HG03439 (cell line): ENCODE data around the gene ABAT.
A peak's percentile ranks its signal among the peaks of the same experiment; 100 is the strongest.
"Not testable (repeated sequence)": the region's sequence is repeated elsewhere in the genome, so short reads cannot be mapped to it uniquely, and the experiment has no call there.

Source experiments
- ATAC-seq: cut with Tn5 transposase; IDR thresholded peaks from one replicate; pipeline ENCODE4 v1.9.1; 2021; ENCODE audit warnings: mild to moderate bottlenecking, moderate library complexity; ENCODE audit not compliant: unreplicated experiment

Gene ABAT

DNA sequence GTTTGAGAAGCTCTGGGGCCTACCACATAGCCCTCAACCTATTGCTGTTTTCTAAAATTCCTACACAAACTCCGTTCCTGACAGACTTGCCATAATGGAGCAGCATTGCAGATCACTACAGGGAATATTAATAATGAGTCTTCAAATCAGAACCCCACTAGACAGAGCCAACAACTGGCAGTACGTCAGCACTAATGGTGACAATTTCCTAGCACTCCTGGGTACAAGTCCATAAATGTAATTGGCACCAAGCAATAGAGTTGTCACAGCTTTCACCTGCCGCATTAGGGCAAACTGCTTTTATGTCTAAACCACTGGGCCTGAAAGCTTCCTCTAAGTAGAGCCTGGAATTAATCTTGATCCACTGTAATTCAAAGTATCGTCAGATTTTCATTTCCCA, 25.5 kb upstream of the ABAT start:
- ATAC-seq = no peak

GRCh38 chr16:8649829-8650554, 24.4 kb upstream of the ABAT start:
- ATAC-seq = no peak

GRCh38 chr16:8651958-8652357, 22.5 kb upstream of the ABAT start:
- ATAC-seq = not testable (repeated sequence)

GRCh38 chr16:8655184-8655717, 19.2 kb upstream of the ABAT start:
- no peak for ATAC-seq

- ATAC-seq = no peak
Measured at GRCh38 chr16:8656376-8656775, 18.0 kb upstream of the ABAT start.

- no peak for ATAC-seq
Measured at GRCh38 chr16:8660841-8661301, 13.5 kb upstream of the ABAT start.

DNA sequence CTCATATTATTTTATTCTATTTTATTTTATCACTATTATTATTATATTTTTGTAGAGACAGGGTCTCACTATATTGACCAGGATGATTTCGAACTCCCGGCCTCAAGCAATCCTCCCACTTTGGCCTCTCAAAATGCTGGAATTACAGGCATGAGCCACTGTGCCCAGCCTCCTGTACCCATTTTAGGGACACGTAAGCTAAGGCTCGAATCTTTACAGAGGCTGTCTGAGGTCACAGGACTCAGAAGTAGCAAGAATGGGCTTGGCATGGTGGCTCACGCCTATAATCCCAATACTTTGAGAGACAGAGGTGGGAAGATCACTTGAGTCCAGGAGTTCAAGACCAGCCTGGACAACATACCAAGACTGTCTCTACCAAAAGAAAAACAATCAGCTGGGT, 12.7 kb upstream of the ABAT start:
- ATAC-seq = no peak

GRCh38 chr16:8663192-8664089, 11.0 kb upstream of the ABAT start:
- ATAC-seq = no peak

GRCh38 chr16:8665529-8665928, 8.9 kb upstream of the ABAT start:
- no peak for ATAC-seq

- ATAC-seq = no peak
Measured at GRCh38 chr16:8667492-8667891, 6.9 kb upstream of the ABAT start.

DNA sequence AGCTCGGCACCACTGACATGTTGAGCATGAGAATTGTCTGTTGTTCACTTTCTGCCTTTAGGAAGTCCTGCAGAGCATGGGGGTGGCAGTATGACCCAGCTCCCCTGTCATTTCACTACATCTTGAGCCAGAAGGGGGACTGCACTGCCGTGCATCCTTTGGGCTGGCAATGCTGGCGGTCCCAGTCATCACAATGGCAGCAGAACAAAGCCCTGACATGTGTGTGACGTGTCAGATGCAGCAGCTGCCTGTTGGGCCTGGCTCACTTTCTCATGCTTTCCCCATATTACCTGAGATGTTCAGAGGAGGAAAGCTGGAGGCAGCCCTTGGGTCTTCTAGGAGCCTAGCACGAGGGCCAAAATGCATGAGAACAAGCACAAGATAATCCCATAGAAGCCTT, 6.3 kb upstream of the ABAT start:
- no peak for ATAC-seq

- ATAC-seq = no peak
Measured at GRCh38 chr16:8669481-8669880, 4.9 kb upstream of the ABAT start.

DNA sequence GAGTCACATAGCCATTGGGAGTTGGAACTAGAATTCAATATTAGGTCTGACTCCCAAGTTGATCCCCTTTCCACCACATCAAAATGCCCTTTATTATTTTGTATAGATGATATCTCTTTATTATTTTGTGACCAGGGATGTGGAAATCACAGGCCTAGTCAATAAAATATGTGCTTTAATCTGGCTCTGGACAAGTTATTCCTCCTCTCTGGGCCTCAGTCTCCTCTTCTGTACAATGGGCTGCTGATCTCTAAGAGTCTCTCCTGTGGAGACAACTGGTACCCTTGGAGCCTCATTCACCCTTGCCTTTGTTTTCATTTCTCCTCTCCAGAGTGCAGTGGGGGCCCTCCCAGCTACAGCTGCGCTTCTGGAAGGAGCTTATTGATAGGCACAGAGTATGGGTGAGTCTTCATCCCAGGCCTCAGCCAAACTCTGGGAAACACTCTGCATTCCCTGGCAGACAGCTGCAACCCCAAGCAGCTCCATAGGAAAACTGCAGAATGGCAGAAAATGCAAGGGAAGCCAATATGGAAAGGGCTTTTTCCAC, 4.3 kb upstream of the ABAT start:
- no peak for ATAC-seq

GRCh38 chr16:8673611-8674412, 605 bp upstream of the ABAT start:
- peak; percentile 39 for ATAC-seq

DNA sequence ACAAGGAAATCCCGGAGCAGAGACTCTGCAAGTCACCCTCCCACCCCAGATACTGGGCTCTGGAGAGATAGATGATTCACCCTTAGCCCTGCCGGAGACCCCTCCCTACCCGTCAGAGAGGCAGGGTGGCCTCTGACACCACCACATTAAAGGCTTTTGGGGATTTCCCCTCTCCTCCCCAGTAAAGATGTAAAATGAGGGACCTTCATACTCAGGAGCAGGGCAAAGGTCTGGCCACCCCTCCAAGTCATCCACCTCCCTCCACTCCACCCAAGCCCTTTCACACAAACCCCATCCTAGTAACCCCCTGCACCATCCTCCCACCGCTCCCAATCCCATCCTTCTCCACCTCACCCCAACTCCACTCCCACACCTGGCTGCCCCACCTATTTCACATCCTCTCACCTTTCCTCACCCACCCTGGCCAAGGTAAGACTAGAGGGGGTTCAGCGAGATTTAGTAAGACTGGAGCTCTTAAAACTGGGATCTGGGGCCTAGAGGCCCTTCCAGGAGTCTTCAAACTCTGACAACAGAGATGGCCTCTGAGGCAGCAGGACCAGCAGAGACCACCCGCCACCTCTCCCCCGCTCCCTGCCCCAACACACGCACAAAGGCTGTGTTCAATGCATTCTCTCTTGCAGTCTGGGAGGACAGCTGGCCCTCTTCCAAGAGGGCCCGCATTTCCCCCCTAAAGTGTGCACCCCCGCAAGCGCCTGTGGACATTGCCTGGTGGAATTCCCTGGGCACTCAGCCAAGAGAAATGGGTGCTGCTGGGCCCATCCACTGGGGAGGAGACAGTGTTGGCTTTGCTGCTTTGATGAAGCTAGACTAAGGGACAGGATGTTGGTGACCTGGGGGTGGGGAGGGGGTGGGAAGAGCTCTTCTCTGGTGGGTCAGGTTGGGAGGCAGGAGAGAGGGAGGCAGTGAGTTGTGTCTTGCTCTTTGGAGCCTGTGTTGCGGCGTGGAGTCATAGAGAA, 1.1 kb downstream of the ABAT start:
- no peak for ATAC-seq

DNA sequence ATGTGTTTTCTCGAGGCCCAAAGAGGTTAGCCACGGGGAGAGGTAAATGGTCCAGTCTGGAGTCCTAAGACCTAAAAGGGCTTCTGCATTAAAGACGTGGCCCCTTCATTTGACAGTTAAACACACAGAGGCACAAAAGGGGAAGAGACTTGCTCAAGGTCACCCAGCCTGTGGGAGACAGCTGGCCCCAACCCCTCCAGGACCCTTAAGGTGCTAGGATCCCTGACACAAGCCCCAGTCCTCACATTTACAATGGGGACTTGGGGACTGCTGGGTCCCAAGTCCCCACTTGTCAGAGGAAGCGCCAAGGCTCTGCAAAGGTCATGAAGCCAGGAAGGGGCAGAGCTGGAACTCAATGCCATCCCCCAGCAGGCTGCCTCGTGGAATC, 1.7 kb downstream of the ABAT start:
- ATAC-seq = no peak

DNA sequence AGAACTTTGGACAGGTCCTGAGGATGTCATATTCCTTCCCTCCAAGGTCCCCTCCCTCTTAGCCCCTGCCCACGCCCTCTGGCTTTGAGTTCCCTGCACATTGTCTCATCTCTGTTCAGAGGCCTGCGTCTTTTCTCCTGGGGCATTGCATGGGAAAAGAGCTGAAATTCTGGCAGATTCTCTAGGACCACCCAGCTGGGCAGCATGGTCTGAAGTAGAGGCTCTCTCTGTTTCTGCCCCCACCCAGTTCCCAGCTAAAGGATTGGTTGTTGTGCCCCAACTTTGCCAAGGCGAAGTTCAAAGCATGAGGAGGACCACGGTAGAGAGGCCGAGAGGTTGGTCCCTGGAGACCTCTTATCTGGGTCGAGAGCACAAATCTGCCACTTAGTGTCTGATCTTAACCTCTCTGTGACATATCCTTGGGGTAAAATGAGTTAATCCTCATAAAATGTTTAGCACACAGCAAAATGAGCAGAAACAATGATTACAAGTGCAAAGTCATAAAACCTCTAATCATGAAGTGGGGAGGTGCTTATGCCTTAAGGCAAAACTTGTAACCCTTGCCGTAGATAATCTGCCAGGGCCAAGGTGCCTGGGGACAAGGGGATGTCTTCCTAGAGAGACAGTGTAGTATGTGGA, 2.4 kb downstream of the ABAT start:
- ATAC-seq = no peak

DNA sequence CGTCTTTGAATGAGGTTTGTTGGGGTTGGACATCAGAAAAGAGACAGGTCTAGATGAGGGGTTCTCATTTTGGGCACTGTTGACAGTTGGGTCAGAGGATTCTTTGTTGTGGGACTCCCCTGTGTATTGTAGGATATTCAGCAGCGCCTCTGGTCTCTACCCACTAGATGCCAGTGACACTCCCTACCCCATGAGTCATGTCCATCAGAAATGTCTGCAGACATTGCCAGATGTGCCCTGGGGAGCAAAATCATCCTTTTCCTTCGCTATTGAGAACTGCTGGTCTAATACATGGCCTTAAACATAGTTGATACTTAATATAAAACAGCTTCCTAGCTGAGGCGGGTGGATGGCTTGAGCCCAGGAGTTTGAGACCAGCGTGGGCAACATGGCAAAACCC, 3.1 kb downstream of the ABAT start:
- ATAC-seq = no peak
